Activated CD4-positive, CD25-positive, alpha-beta regulatory T cell treated with anti-CD3 and anti-CD28 coated beads, Interleukin-2, amount 50 U/mL, for 16 hours (primary cell): Measurements from ENCODE around the gene CPAMD8.
"Not testable (repeated sequence)": the region's sequence is repeated elsewhere in the genome, so short reads cannot be mapped to it uniquely, and the experiment has no call there.

ENCODE experiments used
- DNase-seq: peaks from one replicate; pipeline ENCODE4 v3.0.0-alpha.2; 2020; ENCODE audit warnings: low read depth, low spot score

The CPAMD8 gene

DNA sequence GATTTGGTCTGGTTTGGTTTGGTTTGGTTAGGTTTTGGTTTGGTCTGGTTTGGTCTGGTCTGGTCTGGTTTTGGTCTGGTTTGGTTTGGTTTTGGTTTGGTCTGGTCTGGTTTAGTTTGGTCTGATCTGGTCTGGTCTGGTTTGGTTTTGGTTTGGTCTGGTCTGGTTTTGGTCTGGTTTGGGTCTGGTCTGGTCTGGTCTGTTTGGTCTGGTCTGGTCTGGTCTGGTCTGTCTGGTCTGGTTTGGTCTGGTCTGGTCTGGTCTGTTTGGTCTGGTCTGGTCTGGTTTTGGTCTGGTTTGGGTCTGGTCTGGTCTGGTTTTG is 151.7 kb downstream of the CPAMD8 start:
- not testable (repeated sequence) for DNase-seq

DNA sequence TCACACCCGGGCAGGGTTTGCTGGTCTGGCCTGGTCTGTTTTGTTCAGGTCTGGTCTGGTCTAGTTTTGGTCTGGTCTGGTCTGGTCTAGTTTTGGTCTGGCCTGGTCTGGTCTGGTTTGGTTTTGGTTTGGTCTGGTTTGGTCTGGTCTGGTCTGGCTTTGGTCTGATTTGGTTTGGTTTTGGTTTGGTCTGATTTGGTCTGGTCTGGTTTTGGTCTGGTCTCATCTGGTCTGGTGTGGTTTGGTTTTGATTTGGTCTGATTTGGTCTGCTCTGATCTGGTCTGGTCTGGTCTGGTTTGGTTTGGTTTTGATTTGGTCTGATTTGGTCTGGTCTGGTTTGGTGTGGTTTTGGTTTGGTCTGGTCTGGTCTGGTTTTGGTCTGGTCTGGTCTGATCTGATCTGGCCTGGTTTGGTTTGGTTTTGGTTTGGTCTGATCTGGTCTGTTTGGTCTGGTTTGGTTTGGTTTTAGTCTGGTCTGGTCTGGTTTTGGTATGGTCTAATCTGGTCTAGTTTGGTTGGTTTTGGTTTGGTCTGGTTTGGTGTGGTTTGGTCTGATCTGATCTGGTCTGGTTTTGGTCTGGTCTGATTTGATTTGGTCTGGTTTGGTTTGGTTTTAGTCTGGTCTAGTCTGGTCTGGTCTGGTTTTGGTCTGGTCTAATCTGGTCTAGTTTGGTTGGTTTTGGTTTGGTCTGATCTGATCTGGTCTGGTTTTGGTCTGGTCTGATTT is 152.2 kb downstream of the CPAMD8 start:
- no peak for DNase-seq

DNA sequence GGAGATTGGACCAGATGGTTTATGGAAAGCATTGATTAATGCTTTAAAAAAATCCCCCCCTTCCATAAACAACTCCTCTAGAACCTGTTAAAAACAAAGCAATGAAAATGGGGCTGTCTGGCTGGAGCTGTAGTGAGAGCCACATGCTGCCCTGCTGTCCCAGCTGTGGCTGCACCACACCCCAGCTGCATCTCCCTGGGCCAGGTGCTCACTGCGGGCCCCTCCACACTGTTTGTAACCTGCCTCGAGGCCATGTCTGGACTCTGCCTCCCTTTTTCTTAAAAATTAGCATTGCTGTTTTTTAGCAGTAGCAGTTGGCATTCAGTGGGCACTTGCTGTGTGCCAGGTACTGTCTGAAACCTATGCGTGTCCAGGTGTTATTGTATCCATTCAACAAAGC is 153.0 kb downstream of the CPAMD8 start:
- no peak for DNase-seq

DNA sequence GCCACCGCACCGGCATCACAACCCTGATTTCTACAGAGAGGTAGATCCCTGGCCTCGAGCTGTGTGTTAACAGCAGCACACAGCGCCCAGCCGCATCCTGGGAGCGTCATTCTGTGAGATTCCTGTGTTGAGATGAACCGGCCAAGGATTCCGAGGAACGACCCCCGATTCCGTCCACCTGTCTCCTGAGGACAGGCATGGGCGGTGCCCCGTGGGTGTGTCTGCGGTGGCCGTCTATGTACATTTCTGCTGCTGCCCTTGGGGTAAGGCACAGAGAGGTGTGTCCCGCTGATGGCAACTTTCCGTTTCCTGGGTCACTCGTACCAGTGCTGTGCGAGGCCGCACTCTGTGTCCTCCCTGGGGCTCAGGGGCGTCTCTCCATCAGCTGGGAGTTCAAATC is 153.9 kb downstream of the CPAMD8 start:
- DNase-seq, result no peak

DNA sequence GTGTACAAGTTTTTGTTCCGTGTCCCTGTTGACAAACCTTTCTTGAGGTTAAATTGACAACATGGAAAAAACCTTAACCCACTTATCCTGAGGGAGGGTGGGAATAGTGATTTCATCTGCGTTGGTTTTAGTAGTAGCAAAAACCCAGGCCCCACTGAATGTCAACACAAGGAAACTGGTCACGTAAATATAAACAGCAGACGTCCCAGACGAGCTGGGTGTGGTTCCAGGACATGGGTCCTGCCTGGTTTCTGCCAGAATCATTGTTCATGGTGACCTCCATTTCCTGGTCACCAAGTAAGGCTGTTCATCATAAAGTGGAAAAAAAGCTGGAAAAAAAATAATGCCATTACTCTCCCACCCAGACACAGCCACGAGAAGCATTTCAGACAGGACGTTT is 154.7 kb downstream of the CPAMD8 start:
- no peak for DNase-seq

DNA sequence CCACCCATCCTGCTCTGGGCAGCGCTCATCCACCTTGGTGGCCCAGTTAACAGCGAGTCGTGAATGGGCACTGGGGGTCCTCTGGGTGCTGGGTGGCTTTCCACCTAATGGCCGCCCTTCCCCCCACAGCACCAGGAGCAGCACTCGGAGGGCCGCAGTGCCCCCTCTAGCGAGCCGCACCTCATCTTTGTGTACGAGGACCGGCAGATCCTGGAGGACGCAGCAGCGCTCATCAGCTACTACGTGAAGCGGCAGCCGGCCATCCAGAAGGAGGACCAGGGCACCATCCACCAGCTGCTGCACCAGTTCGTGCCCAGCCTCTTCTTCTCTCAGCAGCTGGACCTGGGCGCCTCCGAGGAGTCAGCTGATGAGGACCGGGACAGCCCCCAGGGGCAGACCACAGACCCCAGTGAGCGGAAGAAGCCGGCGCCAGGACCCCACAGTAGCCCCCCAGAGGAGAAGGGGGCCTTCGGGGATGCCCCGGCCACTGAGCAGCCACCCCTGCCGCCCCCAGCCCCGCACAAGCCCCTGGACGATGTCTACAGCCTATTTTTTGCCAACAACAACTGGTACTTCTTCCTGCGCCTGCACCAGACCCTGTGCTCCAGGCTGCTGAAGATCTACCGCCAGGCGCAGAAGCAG is 157.2 kb downstream of the CPAMD8 start:
- DNase-seq, result no peak

DNA sequence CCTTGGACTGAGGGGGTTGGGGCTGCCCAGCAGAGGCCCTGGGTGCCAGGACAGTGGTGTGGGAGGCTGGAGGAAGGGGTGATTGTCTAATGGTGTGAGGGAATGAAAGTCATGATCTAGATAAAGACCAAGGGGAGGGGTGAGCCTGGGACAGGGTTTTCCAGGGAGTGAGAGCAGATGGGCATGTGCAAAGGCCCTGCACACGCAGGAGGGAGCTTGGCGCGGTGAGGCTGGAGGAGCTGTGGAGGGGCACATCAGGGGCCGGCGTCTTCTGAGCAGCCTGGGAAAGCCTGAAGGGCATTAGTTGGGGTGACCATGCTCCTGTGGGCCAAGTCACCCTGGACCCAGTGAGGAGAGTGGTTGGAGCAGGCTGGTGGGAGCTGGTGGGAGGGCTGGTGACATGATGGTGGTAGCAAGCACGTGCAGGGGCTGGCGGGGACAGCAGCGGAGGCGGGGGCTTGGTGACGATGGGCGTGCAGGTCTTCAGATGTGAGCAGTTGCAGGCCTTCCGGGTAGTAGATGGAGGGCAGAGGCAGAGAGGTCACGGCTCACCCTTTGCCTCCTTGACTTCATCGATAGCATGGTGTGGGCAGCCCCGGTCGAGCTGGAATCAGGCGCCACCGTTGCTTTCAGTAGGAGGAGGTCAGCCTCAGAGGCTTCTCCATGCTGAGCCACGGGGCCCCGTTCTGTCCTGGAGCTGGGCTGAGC is 158.0 kb downstream of the CPAMD8 start:
- DNase-seq, result no peak

DNA sequence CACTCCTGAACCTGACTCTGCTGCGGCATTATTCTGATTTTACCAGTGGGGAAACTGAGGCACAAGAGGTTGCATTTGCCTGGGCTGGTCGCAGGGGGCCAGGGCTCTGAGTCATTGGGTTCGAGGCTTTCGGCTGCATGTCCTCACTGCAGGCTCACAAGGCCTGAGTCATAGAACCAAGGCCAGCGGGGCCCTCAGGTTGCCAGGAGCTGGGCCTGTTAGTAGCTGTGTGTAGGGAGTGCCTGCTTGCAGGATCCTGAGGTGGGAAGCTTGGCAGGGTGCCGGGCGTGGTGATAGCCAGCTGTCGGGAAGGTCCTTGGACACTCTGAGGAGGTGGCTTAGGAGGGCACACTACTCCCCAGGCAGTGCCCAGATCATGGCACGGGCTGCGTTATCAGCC is 159.4 kb downstream of the CPAMD8 start:
- no peak for DNase-seq

DNA sequence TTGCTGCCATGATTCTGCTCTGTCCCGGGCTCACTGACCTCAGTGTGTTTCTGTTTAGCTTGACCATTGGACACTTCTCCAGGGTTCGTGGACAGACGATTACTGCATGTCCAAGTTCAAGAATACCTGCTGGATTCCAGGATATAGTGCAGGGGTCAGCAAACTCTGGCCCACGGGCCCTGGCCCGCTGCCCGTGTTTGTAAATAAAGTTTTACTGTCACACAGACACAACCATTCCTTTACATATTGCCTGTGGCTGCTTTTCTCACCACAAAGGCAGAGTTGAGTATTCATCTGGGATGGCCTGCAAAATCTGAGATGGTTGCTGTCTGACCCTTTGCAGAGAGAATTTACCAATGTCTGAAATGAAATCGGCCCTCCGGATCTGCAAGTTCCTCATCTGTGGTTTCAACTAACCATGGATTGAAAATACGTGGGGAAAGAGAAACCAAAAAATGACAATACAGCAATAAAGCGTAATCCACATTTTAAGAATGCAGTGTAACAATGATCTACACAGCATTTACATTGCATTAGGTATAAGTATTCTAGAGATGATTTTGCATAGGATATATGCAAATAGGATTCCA is 163.7 kb downstream of the CPAMD8 start:
- no peak for DNase-seq

DNA sequence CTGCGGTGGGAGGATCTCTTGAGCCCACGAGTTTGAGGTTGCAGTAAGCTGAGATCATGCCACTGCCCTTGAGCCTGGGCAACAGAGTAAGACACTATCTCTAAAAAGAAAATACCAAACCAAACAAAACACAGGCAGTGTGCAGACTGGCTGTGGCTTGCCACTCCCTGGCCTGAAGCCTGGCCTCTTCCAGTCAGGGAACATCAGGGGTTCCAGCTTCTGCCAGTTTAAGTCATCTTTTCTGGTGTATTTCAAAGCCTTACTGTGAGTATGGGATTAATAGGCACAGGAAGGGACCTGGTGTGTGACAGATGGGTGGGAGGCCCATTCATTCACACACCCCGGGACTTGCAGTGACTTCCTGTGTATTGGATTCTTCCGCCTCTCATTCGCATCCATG is 164.8 kb downstream of the CPAMD8 start:
- no peak for DNase-seq

DNA sequence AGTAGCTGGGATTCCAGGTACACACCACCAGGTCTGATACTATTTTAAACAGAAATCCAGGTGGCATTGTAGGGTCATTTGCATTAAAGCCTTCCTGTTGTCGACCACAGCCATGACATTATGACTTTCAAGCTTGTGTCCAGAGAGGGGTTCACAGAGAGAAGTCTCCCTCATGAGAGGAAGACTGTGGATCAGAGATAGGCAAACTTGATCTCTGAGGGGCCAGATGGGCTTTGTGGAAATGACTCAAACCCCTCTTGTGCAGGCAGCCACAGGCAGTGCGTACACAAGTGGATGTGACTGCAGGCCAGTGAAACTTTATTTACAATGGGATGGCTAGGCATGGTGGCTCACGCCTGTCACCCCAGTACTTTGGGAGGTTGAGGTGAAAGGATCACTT is 165.6 kb downstream of the CPAMD8 start:
- DNase-seq, result no peak

DNA sequence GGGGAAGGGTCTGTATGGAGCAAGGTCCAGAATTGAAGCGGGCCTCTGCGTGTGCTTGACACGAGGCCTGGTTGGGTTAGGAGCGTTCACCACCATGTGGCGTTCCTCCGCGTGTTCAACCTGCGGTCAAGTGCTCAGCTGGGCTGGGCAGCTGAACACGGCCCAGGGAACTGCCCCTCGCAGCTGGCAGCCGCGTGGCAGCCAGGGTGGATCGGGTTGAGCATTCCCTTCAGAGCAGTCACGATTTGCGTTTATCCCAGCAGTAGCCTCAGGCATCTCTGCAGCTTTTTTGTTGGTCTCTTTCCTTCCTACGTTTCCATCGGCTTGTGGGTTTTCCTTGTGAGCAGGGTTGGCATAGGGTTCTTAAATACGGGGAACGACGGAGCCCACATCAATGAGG is 166.5 kb downstream of the CPAMD8 start:
- no peak for DNase-seq

DNA sequence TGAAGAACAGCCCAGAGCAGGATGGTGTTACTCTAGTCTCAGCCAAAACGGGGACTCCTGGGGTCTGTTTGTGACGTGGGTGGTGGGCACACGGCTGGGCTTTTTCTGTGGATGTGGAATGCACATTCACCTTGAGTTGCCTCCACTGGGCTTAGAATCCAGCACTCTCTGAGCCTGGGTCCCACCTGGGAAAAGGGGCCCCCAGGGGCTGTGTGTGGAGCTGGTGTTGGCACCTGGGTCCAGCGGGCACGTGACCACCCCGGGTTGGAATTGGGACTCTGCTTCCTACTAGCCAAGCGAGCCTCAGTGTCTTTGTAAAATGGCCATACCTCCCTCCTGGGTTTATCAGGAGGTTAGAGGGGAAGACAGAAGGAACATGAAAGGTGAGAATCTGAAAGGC is 167.0 kb downstream of the CPAMD8 start:
- no peak for DNase-seq

DNA sequence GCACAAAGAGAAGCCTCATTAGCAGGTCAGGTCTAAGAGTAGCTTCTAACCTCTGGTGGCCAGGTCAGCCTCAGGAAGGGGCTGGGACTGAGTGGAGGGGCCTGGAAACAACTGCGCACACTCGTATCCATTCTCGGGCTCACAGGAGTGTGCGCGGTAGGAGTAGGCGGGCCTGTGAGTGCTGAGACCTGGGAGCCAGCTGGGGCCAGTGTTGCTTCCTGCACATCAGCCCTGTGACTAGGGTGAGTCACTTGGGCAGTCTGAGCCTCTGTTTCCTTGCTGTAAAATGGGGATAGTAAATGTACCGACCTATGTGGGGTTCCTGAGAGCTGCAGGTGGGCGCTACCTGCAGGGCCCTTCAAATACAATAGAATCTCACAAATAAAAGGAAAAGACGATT is 170.5 kb downstream of the CPAMD8 start:
- DNase-seq, result no peak

DNA sequence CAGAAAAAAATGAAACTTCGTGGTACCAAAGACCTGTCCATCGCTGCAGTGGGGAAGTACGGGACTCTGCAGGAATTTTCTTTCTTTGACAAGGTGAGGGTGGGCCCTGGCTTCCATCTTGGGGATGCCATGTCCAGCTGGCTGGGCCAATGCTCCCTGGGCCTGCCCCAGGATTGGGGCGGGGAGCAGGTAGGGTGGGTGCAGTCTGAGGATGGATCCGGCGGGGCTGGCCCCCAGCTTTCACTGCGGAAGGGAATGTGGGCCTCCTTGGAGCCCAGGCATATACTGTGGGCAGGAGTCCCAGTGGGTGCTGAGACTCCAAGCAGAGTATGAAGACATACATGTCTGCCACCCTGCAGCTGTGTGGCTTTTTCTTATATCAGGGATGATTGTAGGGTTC is 173.5 kb downstream of the CPAMD8 start:
- DNase-seq, result no peak

DNA sequence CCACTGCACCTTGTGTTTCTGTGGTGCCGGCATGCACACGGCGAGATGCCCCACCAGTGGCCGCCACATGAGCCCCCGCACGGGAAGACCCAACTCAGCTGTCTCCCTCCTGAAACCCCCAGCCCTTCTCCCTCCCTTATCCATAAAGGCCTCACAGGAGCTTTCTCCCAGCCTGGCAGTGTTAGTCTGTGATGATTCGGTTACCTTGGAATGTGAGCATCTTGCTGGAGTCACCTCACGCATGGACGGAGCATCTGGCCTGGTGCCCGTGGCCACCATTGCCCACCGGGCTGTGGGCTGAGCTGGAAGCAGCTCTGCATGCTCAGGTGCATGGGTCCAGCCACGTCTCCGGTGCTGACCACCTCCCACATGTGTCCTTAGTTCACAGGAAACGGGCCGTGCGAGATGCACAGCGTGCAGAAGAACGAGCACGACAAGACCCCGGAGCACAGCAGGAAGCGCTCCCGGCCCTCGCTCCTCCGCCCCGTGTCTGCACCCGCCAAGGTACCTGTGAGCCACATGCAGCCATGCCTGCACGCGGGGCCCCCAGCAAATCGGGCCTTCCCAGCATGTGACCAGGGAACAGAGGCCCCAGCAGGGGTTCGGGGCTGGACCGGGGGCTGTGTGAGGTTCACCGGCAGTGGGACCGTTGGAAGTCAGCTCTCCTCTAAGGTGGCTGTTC is 175.4 kb downstream of the CPAMD8 start:
- DNase-seq, result no peak

DNA sequence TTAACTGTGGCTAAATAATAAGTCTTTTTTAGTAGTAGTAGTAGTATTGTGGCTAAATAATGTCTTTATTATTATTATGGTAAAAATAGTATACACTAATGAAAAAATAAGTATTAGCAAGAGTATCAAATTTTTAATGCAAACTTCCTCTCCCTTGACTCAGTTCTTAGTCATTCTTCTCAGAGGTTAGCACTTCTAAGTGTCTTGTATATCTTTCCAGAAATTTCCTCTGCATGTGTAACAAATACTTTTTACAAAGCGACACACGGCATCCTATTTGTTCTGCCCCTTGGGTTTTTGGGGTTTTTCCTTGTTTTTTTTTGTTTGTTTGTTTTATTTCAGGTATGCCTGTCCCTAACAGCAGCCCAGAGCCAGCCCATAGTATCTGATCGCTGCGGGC is 176.5 kb downstream of the CPAMD8 start:
- DNase-seq, result no peak

DNA sequence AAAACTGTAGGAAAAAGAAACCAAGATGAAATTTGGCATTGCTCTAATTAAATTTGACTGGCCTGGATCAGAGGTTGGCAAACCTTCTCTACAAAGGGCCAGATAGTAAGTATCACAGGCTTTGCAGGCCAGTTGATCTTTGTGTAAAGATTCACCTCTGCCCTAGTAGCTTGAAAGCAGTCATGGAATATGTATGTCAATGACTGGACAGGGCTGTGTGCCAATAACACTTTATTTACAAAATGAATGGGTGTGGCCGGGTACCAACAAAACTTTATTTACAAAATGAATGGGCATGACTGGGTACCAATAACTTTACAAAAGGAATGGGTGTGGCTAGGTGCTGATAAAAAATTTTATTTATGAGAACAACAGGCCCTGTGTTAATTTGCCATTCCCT is 177.4 kb downstream of the CPAMD8 start:
- no peak for DNase-seq

DNA sequence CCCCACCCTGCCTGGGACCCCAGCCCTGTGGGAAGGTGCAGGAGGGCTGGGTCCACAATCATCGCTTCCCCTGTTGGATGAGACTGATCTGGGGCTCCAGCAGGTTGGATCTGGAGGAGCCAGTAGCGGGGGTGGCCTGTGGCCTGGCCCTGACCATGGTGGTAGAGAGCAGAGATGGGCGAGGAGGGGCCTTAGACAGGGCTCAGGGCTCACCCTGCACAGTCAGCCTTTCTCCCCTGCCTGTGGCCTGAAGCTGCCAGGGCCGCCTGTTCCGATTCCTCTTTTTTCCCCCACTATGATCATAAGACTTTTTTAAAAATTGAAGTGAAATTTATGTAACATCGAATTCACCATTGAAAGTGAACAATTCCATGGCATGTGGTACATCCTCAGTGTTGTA is 179.2 kb downstream of the CPAMD8 start:
- no peak for DNase-seq

DNA sequence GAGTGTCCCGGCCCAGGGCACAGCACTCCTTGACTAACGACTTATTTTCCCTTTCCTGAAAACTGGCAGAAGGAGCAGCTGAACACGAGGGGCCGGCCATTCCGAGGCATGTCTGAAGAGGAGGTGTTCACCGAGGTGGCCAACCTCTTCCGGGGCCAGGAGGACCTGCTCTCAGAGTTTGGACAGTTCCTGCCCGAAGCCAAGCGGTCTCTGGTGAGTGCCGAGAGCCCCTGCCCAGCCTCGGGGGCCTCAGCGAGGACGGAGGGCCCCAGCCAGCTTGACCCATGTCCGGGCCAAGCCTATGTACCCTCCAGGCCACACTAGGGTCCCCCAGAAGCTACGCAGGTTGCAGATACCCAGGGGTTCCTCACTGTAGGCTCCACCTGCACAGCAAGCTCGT is 179.7 kb downstream of the CPAMD8 start:
- no peak for DNase-seq
